Loucy (cell line): ENCODE results near the gene TP53TG5.

Source experiments
- H2AFZ ChIP-seq: fragments of 200-600 bp; sonication (generic); 2 replicates; pipeline ENCODE4 v1.6.0; 2016; ENCODE audit warnings: antibody characterized with exemption, mild to moderate bottlenecking, low read length, moderate library complexity
- H3F3A ChIP-seq: fragments of 200-600 bp; 2 replicates; pipeline ENCODE4 v1.6.0; 2016; ENCODE audit warnings: antibody characterized with exemption, low read depth, mild to moderate bottlenecking
- H3K27me3 ChIP-seq: fragments of 200-600 bp; sonication (generic); 2 replicates; pipeline ENCODE4 v1.6.1; 2014; ENCODE audit warnings: low read length, mild to moderate bottlenecking; ENCODE audit not compliant: insufficient read depth, poor library complexity, severe bottlenecking
- H3K36me3 ChIP-seq: fragments of 200-600 bp; sonication (generic); 2 replicates; pipeline ENCODE4 v1.6.1; 2016; ENCODE audit warnings: low read length; ENCODE audit not compliant: insufficient read depth
- H3K4me1 ChIP-seq: fragments of 200-600 bp; sonication (generic); 2 replicates; pipeline ENCODE4 v1.5.1; 2014; ENCODE audit warnings: low read length, mild to moderate bottlenecking; ENCODE audit not compliant: insufficient read depth, poor library complexity, severe bottlenecking
- H3K4me2 ChIP-seq: fragments of 200-600 bp; sonication (generic); 2 replicates; pipeline ENCODE4 v1.6.0; 2014; ENCODE audit warnings: antibody characterized with exemption, low read length, low read depth, mild to moderate bottlenecking; ENCODE audit not compliant: poor library complexity, severe bottlenecking
- H3K4me3 ChIP-seq: fragments of 200-600 bp; sonication (generic); 2 replicates; pipeline ENCODE4 v1.5.1; 2014; ENCODE audit warnings: low read length, mild to moderate bottlenecking, mixed read lengths; ENCODE audit not compliant: poor library complexity, severe bottlenecking
- H3K79me2 ChIP-seq: fragments of 200-600 bp; sonication (generic); 2 replicates; pipeline ENCODE4 v1.6.1; 2014; ENCODE audit warnings: low read length; ENCODE audit not compliant: insufficient read depth
- H3K9ac ChIP-seq: fragments of 200-600 bp; sonication (generic); 2 replicates; pipeline ENCODE4 v1.6.0; 2014; ENCODE audit warnings: mild to moderate bottlenecking, low read depth, low read length, moderate library complexity; ENCODE audit not compliant: poor library complexity, severe bottlenecking
- H3K9me2 ChIP-seq: fragments of 200-600 bp; sonication (generic); replicated peaks from 2 replicates; pipeline ENCODE4 v1.6.1; 2016; ENCODE audit warnings: low read depth, low read length, mixed read lengths
- H3K9me3 ChIP-seq: fragments of 200-600 bp; sonication (generic); 2 replicates; pipeline ENCODE4 v1.6.1; 2014; ENCODE audit warnings: mild to moderate bottlenecking, antibody characterized with exemption, low read length, low read depth; ENCODE audit not compliant: insufficient read depth
- H4K20me1 ChIP-seq: fragments of 200-600 bp; sonication (generic); 2 replicates; pipeline ENCODE4 v1.6.0; 2014; ENCODE audit warnings: antibody characterized with exemption, low read length, mild to moderate bottlenecking; ENCODE audit not compliant: insufficient read depth, poor library complexity, severe bottlenecking
- EZH2phosphoT487 ChIP-seq: fragments of 200-600 bp; IDR thresholded peaks from 2 replicates; pipeline ENCODE4 v1.6.1; 2018; ENCODE audit warnings: antibody characterized with exemption, mild to moderate bottlenecking, moderate library complexity, borderline replicate concordance
- TF ChIP-seq, protein P1 (sequence below): fragments of 200-600 bp; sonication (generic); conservative IDR thresholded peaks from 2 replicates; pipeline ENCODE4 v1.5.1; 2014; ENCODE audit warnings: mild to moderate bottlenecking, antibody characterized with exemption, low read length

TP53TG5 gene

DNA sequence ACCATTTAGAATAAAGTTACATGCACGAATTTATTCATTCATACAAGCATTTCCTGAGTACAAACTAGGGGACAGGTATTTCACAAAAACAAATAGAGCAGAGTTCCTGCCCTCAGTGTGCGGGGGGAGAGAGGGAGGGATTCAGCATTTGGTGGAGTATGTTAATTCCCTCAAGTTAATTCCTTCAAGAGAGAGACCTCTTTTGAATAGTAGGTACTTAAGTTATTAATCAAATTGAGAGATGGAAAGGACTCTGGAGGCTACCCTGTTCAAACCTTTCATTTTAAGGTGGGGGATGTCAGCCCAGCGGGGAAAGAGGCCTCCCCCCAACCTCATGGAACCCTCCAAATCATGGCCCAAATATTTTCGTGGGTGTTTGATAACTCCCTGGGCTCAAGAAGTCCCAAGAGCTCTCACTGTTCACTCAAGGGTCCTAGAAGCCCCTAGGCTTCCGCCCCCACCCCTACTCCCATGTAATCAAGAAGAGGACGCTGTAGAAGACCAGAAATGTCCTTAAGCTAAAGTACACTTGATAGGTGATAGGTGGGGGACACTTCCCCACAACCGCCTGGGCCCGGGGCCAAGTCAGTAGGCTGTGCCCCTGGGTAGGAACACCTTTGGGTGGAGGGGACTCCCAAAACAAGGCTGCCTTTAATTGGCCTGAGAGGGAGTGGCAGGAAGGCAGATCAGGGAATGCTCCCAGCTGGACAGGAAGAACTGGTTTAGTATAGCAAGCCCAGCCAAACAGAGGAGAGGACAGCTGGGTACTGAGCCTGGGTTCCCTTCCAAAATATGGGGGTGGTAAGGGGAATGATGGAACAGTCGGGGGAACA is 32.8 kb downstream of the TP53TG5 start:
- H3K9me3 ChIP-seq = no peaks in the 10 kb centered on the region
- no peaks in the 10 kb centered on the region for H3K9me2 ChIP-seq
- peak overlapping the region; percentile 22; the same call in 1 of the 2 replicates for H2AFZ ChIP-seq
- no peaks in the 10 kb centered on the region for H3K79me2 ChIP-seq
- no peaks in the 10 kb centered on the region for H3F3A ChIP-seq
- H3K4me2 ChIP-seq = peak overlapping the region; percentile 57
- H3K4me3 ChIP-seq = no peak overlapping the region
- peak overlapping the region; percentile 12 for H3K9ac ChIP-seq
- peaks cover 38% of the 10 kb centered on the region for H3K4me1 ChIP-seq
- no peak for TF ChIP-seq EZH2phosphoT487
- TF ChIP-seq, protein P1, sequence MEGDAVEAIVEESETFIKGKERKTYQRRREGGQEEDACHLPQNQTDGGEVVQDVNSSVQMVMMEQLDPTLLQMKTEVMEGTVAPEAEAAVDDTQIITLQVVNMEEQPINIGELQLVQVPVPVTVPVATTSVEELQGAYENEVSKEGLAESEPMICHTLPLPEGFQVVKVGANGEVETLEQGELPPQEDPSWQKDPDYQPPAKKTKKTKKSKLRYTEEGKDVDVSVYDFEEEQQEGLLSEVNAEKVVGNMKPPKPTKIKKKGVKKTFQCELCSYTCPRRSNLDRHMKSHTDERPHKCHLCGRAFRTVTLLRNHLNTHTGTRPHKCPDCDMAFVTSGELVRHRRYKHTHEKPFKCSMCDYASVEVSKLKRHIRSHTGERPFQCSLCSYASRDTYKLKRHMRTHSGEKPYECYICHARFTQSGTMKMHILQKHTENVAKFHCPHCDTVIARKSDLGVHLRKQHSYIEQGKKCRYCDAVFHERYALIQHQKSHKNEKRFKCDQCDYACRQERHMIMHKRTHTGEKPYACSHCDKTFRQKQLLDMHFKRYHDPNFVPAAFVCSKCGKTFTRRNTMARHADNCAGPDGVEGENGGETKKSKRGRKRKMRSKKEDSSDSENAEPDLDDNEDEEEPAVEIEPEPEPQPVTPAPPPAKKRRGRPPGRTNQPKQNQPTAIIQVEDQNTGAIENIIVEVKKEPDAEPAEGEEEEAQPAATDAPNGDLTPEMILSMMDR = no peak
- H4K20me1 ChIP-seq = no peaks in the 10 kb centered on the region
- no peaks in the 10 kb centered on the region for H3K27me3 ChIP-seq
- H3K36me3 ChIP-seq = no peaks in the 10 kb centered on the region

DNA sequence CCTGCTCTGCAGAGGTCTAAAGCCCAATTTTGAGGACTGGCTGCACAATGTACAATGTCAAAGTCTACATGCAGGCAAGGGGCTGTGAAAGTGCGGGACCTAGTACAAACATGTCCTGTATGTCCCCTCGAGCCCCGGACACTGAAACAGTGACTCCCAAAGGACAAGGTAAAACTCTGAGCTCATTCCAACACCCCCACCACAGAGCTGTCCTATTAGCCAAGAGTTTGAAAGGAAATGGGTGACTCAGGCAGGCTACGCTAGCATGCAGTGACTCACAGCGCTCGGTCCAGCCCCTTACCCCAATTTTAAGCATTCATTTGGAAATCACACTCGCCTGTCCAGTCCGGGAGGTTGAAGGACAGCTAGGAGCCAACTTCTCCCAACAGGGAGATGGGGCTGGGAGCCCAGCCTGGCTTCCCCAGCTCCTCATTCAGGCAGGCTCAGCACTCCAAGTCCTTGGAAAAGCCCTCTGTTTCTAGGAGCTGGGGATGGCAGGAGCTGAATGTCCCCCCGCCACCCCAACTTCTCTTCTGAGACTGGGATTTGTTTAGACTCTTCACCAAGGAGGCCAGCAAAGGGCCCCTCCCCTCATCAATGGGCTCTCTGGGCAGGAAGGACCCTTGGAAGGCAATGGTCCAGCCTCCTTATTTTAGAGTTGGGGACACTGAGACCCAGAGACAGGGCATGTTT is 33.8 kb downstream of the TP53TG5 start:
- H4K20me1 ChIP-seq = no peaks in the 10 kb centered on the region
- H3K9me3 ChIP-seq = no peaks in the 10 kb centered on the region
- H3K9me2 ChIP-seq = no peaks in the 10 kb centered on the region
- H2AFZ ChIP-seq = no peak overlapping the region
- H3K4me3 ChIP-seq = no peak overlapping the region
- no peaks in the 10 kb centered on the region for H3K36me3 ChIP-seq
- no peak overlapping the region for H3K4me2 ChIP-seq
- H3K79me2 ChIP-seq = no peaks in the 10 kb centered on the region
- H3K27me3 ChIP-seq = no peaks in the 10 kb centered on the region
- no peak overlapping the region for H3K9ac ChIP-seq
- H3K4me1 ChIP-seq = peaks cover 38% of the 10 kb centered on the region
- TF ChIP-seq, protein P1 = no peak
- no peak for TF ChIP-seq EZH2phosphoT487
- no peaks in the 10 kb centered on the region for H3F3A ChIP-seq

DNA sequence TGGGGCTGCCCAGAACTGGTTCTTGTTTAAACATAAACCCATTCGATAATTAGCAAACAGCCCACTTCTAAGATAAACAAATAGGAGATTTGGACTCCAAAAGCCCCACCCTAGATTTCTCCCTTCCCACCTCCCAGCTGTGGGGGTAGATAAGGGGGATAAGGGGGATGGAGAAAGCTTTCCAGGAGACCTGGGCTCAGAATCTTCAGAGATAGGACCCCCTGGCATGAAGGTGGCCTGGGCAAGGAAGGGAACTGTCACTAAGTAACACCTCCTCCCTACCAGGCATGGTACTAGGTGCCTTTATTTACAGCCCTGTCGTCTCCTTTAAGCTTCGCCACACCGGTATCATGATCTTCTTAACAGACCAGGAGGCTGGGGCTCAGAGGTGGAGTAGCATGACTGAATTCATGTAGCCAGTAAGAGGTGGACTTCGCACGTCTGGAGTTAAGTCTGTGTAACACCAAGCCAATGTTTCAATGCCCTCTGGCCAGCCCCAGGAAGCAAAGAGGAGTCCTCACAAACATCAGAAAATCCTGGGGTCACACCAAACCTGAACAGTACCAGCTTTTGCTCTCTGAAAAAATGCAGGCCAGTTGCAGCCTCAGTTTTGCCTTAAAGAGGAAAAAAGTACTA is 34.5 kb downstream of the TP53TG5 start:
- Histone ChIP-seq H3K9me3 (no peaks in the 10 kb centered on the region), H3K36me3 (no peaks in the 10 kb centered on the region), H3K4me2 (no peak overlapping the region), H3K4me3 (no peak overlapping the region), H2AFZ (no peak overlapping the region), H3F3A (no peaks in the 10 kb centered on the region), H3K27me3 (no peaks in the 10 kb centered on the region), H3K9me2 (no peaks in the 10 kb centered on the region), H3K79me2 (no peaks in the 10 kb centered on the region), H3K4me1 (peaks cover 38% of the 10 kb centered on the region), H4K20me1 (no peaks in the 10 kb centered on the region), H3K9ac (no peak overlapping the region)
- TF ChIP-seq, protein P1 = no peak
- no peak for TF ChIP-seq EZH2phosphoT487
